Esophagus muscularis mucosa (tissue), 4 donors: ENCODE results near the gene ZNF365. TPM values are rescaled to one million over a fixed set of nuclear protein-coding genes. Genes with fewer than 3 reads are reported as not detected.
"Not testable (repeated sequence)": the region's sequence is repeated elsewhere in the genome, so short reads cannot be mapped to it uniquely, and the experiment has no call there.

Experiments
- DNase-seq: peaks from one replicate; pipeline ENCODE4 v3.0.0-alpha.2; 2017; ENCODE audit errors: extremely low spot score
- H3K27ac ChIP-seq, 4 donors: fragments of 200-600 bp; sonication (generic); replicated peaks in 1 of 4; 1 replicate in 3 of 4; 2 replicates in 1 of 4; pipeline ENCODE4 v1.5.1; 2016 to 2019; ENCODE audit warnings: mild to moderate bottlenecking in 1 of 4
- H3K27me3 ChIP-seq, 4 donors: fragments of 200-600 bp; sonication (generic); one replicate each; pipeline versions ENCODE4 v1.5.1 to v1.6.0; 2016 to 2019
- H3K36me3 ChIP-seq, 4 donors: fragments of 200-600 bp; sonication (generic); one replicate each; pipeline ENCODE4 v1.5.1; 2016 to 2019
- H3K4me1 ChIP-seq, 4 donors: fragments of 200-600 bp; sonication (generic); one replicate each; pipeline ENCODE4 v1.5.1; 2016 to 2019
- H3K4me3 ChIP-seq, 4 donors: fragments of 200-600 bp; sonication (generic); 1 replicate in 2 of 4; 2 replicates in 2 of 4; pipeline ENCODE4 v1.5.1; 2016 to 2019; ENCODE audit warnings: mild to moderate bottlenecking in 4 of 4, moderate library complexity in 1 of 4
- H3K9me3 ChIP-seq, 4 donors: fragments of 200-600 bp; sonication (generic); 1 replicate in 3 of 4; 2 replicates in 1 of 4; pipeline ENCODE4 v1.5.1; 2016 to 2019
- EP300 ChIP-seq: sonication (generic); formaldehyde crosslinking; IDR thresholded peaks from one replicate; pipeline ENCODE4 v1.6.1; 2017; ENCODE audit warnings: antibody characterized with exemption
- POLR2A ChIP-seq: fragments of 450-650 bp; IDR thresholded peaks from one replicate; pipeline ENCODE4 v1.6.1; 2017; ENCODE audit warnings: antibody characterized with exemption, moderate library complexity, mild to moderate bottlenecking, low read depth
- POLR2AphosphoS5 ChIP-seq, 2 donors: sonication (generic); formaldehyde crosslinking; IDR thresholded peaks; one replicate each; pipeline ENCODE4 v1.6.1; 2017; ENCODE audit warnings: antibody characterized with exemption in 2 of 2
- WGBS: methylation state at CpG from one replicate; pipeline ENCODE4 v1.1.5; 2018; 5-methylcytosine and 5-hydroxymethylcytosine counted together
- intact Hi-C: fragments of 100-400 bp; cut with DNase I; formaldehyde crosslinking; loops from one replicate; pipeline ENCODE4 v1.15.1; 2023
- total RNA-seq, 4 donors: library from RNA; depleted of rRNA; stranded (reverse); fragments of >200 nt; gene quantifications; one replicate each; pipeline versions ENCODE4 v1.1.0 to v1.2.1, GENCODE V29; 2016
- TF ChIP-seq, protein P1 (sequence below), 3 experiments: fragments of 200-600 bp in 2 of 3; fragments of 450-650 bp in 1 of 3; sonication (generic) in 2 of 3; IDR thresholded peaks; one replicate each; pipeline ENCODE4 v1.5.1; 2017 to 2019; ENCODE audit warnings: antibody characterized with exemption in 3 of 3, mild to moderate bottlenecking in 2 of 3, moderate library complexity in 1 of 3

The ZNF365 gene
- total RNA-seq, 4 donors from 2014 or later: 0.50 to 2.5 (median 1.7) TPM

DNA sequence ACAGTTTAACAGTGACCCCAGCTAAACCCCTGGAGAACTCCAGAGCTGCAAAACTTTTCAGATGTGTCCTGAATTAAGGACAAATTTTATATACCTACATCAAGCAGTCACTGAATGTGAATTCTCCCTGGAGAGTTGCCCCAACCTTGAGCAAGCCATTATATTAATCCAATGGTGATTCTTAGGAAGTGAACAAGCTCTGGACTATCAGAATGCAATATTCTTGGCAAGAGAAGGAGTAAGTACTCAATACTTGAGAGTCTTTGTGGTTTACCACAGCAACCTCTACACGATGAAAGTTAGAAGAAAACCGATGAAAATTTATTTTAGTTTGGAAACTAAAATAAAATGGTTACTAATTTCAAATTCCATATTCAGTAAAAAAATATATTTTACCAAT lies 19.3 kb upstream of the ZNF365 start:
- Histone ChIP-seq H3K27me3 (no peaks in the 10 kb centered on the region), H3K4me3 (no peak overlapping the region), H3K4me1 (no peaks in the 10 kb centered on the region), H3K36me3 (no peaks in the 10 kb centered on the region), H3K27ac (no peak overlapping the region), H3K9me3 (peaks cover 0 to 13% (median 4%) of the 10 kb centered on the region in 4 donors)
- no peak for DNase-seq
- intact Hi-C loops: no loop called here
- 87% methylated on average over 2 of the region's 2 CpGs for WGBS
- TF ChIP-seq EP300 (no peak), POLR2AphosphoS5 (IDR thresholded peaks at IDR 0.05) (no peak), POLR2A (no peak)
- TF ChIP-seq, protein P1, sequence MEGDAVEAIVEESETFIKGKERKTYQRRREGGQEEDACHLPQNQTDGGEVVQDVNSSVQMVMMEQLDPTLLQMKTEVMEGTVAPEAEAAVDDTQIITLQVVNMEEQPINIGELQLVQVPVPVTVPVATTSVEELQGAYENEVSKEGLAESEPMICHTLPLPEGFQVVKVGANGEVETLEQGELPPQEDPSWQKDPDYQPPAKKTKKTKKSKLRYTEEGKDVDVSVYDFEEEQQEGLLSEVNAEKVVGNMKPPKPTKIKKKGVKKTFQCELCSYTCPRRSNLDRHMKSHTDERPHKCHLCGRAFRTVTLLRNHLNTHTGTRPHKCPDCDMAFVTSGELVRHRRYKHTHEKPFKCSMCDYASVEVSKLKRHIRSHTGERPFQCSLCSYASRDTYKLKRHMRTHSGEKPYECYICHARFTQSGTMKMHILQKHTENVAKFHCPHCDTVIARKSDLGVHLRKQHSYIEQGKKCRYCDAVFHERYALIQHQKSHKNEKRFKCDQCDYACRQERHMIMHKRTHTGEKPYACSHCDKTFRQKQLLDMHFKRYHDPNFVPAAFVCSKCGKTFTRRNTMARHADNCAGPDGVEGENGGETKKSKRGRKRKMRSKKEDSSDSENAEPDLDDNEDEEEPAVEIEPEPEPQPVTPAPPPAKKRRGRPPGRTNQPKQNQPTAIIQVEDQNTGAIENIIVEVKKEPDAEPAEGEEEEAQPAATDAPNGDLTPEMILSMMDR (IDR thresholded peaks at IDR 0.05): no peak

- DNase-seq: no peak
- TF ChIP-seq POLR2A (no peak), POLR2AphosphoS5 (IDR thresholded peaks at IDR 0.05) (no peak), EP300 (no peak)
- TF ChIP-seq, protein P1 (IDR thresholded peaks at IDR 0.05): no peak
- WGBS: 84% methylated on average over 2 of the region's 2 CpGs
- intact Hi-C loops: no loop called here
- no peak overlapping the region for H3K27ac ChIP-seq
- H3K9me3 ChIP-seq: peaks cover 0 to 13% (median 4%) of the 10 kb centered on the region in 4 donors
- no peaks in the 10 kb centered on the region for H3K4me1 ChIP-seq
- no peaks in the 10 kb centered on the region for H3K27me3 ChIP-seq
- H3K36me3 ChIP-seq: no peaks in the 10 kb centered on the region
- H3K4me3 ChIP-seq: no peak overlapping the region
These were observed 17.7 kb upstream of the ZNF365 start for GRCh38 chr10:62356447-62356846.

DNA sequence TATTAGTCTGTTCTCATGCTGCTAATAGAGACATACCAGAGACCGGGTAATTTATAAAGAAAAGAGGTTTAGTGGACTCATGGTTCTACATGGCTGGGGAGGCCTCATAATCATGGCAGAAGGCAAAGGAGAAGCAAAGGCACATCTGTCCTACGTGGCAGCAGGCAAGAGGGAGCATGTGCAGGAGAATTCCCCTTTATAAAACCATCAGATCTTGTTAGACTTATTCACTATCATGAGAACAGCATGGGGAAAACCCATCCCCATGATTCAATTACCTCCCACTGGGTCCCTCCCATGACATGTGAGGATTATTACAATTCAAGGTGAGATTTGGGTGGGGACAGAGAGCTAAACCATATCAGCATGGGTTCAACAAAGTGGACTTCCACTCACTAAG lies 16.0 kb upstream of the ZNF365 start:
- H3K4me3 ChIP-seq, H3K36me3 ChIP-seq, H3K9me3 ChIP-seq, H3K27ac ChIP-seq, intact Hi-C loops, DNase-seq, H3K4me1 ChIP-seq, H3K27me3 ChIP-seq: not testable (repeated sequence)
- 69% methylated on average over 2 of the region's 2 CpGs for WGBS

DNA sequence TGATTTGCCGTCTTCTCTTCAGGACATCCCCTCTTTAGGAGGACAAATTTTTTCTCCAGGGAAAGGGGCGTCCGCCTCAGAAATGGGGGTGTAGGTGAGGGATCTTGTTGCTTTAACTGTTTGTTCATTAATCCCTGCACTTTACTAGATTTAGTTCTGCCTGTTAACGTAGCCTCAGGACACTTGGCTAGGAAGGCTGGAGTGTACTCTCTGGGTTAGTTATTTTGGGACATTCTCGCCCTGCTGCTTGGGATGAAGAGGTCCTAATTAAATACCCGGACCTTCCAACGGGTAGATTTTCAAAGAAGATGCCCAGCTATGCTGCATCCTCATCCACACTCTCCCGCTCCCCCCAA lies 552 bp upstream of the ZNF365 start:
- TF ChIP-seq EP300: no peak
- TF ChIP-seq POLR2A: no peak
- no peak for TF ChIP-seq POLR2AphosphoS5 (IDR thresholded peaks at IDR 0.05)
- TF ChIP-seq, protein P1 (IDR thresholded peaks at IDR 0.05): no peak
- H3K4me3 ChIP-seq: peak overlapping the region; percentile 61 to 77 (median 66)
- H3K4me1 ChIP-seq: peaks cover 3 to 16% (median 15%) of the 10 kb centered on the region in 4 donors
- WGBS: 23% methylated on average over 8 of the region's 8 CpGs
- H3K27me3 ChIP-seq: peaks cover 0 to 13% (median 0%) of the 10 kb centered on the region in 4 donors
- H3K9me3 ChIP-seq: no peaks in the 10 kb centered on the region
- no peak for DNase-seq
- intact Hi-C loops: no loop called here
- H3K27ac ChIP-seq: peak overlapping the region; percentile 51 to 71 (median 58)
- no peaks in the 10 kb centered on the region for H3K36me3 ChIP-seq

- no peak for DNase-seq
- peaks cover 3 to 16% (median 15%) of the 10 kb centered on the region in 4 donors for H3K4me1 ChIP-seq
- intact Hi-C loops: no loop called here
- WGBS: 58% methylated on average over 11 of the region's 12 CpGs
- no peaks in the 10 kb centered on the region for H3K9me3 ChIP-seq
- peak overlapping the region in 3 of 4 donors; percentile 51 to 71 (median 63) for H3K27ac ChIP-seq
- H3K4me3 ChIP-seq: peak overlapping the region; percentile 61 to 77 (median 66)
- H3K27me3 ChIP-seq: peaks cover 0 to 13% (median 0%) of the 10 kb centered on the region in 4 donors
- TF ChIP-seq POLR2AphosphoS5 (IDR thresholded peaks at IDR 0.05) (no peak), EP300 (no peak)
- no peaks in the 10 kb centered on the region for H3K36me3 ChIP-seq
These were observed 917 bp downstream of the ZNF365 start for GRCh38 chr10:62374862-62375710.
